ENCODE measurements around the gene SIX1.

The SIX1 gene

GRCh38 chr14:60648249-60648933 is 886 bp downstream of the SIX1 start:
- peak overlapping the region; percentile 76 for H3K4me3 ChIP-seq (ENCODE audit: control insufficient read depth, low read depth, low read length)
- DNase-seq (ENCODE audit: low read depth) = peak; percentile 30

GRCh38 chr14:60647837-60648248 is 1.4 kb downstream of the SIX1 start:
- H3K4me3 ChIP-seq (ENCODE audit: control insufficient read depth, low read depth, low read length) = peak overlapping the region; percentile 76
- TF ChIP-seq CTCF (conservative IDR thresholded peaks at IDR 0.05; ENCODE audit: control insufficient read depth, insufficient read depth, low read depth, low read length) = no peak
- no peak for DNase-seq (ENCODE audit: low read depth)

More at GRCh38 chr14:60648249-60648933, 886 bp downstream of the SIX1 start:
- TF ChIP-seq CTCF (conservative IDR thresholded peaks at IDR 0.05; ENCODE audit: control insufficient read depth, insufficient read depth, low read depth, low read length) = no peak

GRCh38 chr14:60647081-60647836 is 2.0 kb downstream of the SIX1 start:
- H3K4me3 ChIP-seq (ENCODE audit: control insufficient read depth, low read depth, low read length) = peak overlapping the region; percentile 76
- no peak for TF ChIP-seq CTCF (conservative IDR thresholded peaks at IDR 0.05; ENCODE audit: control insufficient read depth, insufficient read depth, low read depth, low read length)
- DNase-seq (ENCODE audit: low read depth) = peak; percentile 79

- TF ChIP-seq CTCF (conservative IDR thresholded peaks at IDR 0.05; ENCODE audit: control insufficient read depth, insufficient read depth, low read depth, low read length) = no peak
- no peak for DNase-seq (ENCODE audit: low read depth)
- H3K4me3 ChIP-seq (ENCODE audit: control insufficient read depth, low read depth, low read length) = peak overlapping the region; percentile 76
These were observed 3.0 kb downstream of the SIX1 start for GRCh38 chr14:60646226-60646818.

GRCh38 chr14:60645126-60645741 is 4.0 kb downstream of the SIX1 start:
- TF ChIP-seq CTCF (conservative IDR thresholded peaks at IDR 0.05; ENCODE audit: control insufficient read depth, insufficient read depth, low read depth, low read length) = no peak
- H3K4me3 ChIP-seq (ENCODE audit: control insufficient read depth, low read depth, low read length) = no peak overlapping the region
- no peak for DNase-seq (ENCODE audit: low read depth)

GRCh38 chr14:60644666-60645065 is 4.6 kb downstream of the SIX1 start:
- no peak overlapping the region for H3K4me3 ChIP-seq (ENCODE audit: control insufficient read depth, low read depth, low read length)
- TF ChIP-seq CTCF (conservative IDR thresholded peaks at IDR 0.05; ENCODE audit: control insufficient read depth, insufficient read depth, low read depth, low read length) = no peak
- DNase-seq (ENCODE audit: low read depth) = no peak

Measured in fibroblast of mammary gland (primary cell).